ENCODE measurements around the gene RPL21.

GRCh38 chr13:27296496-27296895, 45.1 kb downstream of the RPL21 start:
- TF ChIP-seq CTCF (IDR thresholded peaks at IDR 0.05; ENCODE audit: low read depth, low read length) = no peak
- no peak for TF ChIP-seq POLR2A (IDR thresholded peaks at IDR 0.05; ENCODE audit: extremely low read depth, insufficient read length)
- no peak for TF ChIP-seq MAX (IDR thresholded peaks at IDR 0.05; ENCODE audit: low read depth, low read length)
- TF ChIP-seq MYC (IDR thresholded peaks at IDR 0.05; ENCODE audit: low read depth, low read length) = no peak

Data from NB4 (cell line).